A549 (cell line): ENCODE results near the gene CRACR2B. TPM values are rescaled to one million over a fixed set of nuclear protein-coding genes. Genes with fewer than 3 reads are reported as not detected.

Source experiments
- ATAC-seq, 2 experiments: fragments of 200-7000 bp in 1 of 2; fragments of >200 bp in 1 of 2; cut with Nextera tagmentation in 1 of 2; cut with Tn5 transposase in 1 of 2; 3 replicates each; pipeline versions ENCODE4 v1.8.0 to v1.9.1; 2018 to 2020; ENCODE audit warnings: mild to moderate bottlenecking in 1 of 2, moderate library complexity in 1 of 2
- CTCF ChIA-PET: fragments of 300-600 bp; sonication (Branson Sonifier 250); formaldehyde crosslinking; extraction: SDS; loops from one replicate; lab custom pipeline; 2021; ENCODE audit warnings: antibody characterized with exemption, inconsistent platforms; lab: Yijun Ruan, JAX
- POLR2A ChIA-PET: fragments of 350-600 bp; formaldehyde crosslinking; extraction: SDS; loops from one replicate; lab custom pipeline; 2021; ENCODE audit warnings: antibody characterized with exemption, inconsistent platforms; lab: Yijun Ruan, JAX
- DNase-seq, 2 experiments: peaks; one replicate each; pipeline versions ENCODE4 v3.0.0 to v3.0.0-alpha.2; 2011 to 2016; ENCODE audit warnings: low read depth in 1 of 2, low spot score in 1 of 2
- FAIRE-seq: peaks from 2 replicates; lab custom pipeline; 2011; peaks lifted over from hg19 to GRCh38; lab: Jason Lieb, UNC
- H3K27ac ChIP-seq, 2 experiments: fragments of >200 bp; sonication (Bioruptor Twin); formaldehyde crosslinking; 3 replicates each; pipeline ENCODE4 v1.5.1; 2016 to 2017
- H3K4me1 ChIP-seq: fragments of >200 bp; sonication (Bioruptor Twin); formaldehyde crosslinking; 3 replicates; pipeline ENCODE4 v1.6.1; 2016
- H3K4me2 ChIP-seq: fragments of >200 bp; sonication (Bioruptor Twin); formaldehyde crosslinking; 3 replicates; pipeline ENCODE4 v1.6.1; 2016
- H3K4me3 ChIP-seq: fragments of >200 bp; sonication (Bioruptor Twin); formaldehyde crosslinking; 3 replicates; pipeline ENCODE4 v1.5.1; 2016
- H3K9me3 ChIP-seq: fragments of >200 bp; sonication (Bioruptor Twin); formaldehyde crosslinking; 3 replicates; pipeline ENCODE4 v1.6.1; 2016
- BCL3 ChIP-seq: fragments of >200 bp; sonication (Bioruptor Twin); formaldehyde crosslinking; IDR thresholded peaks from 3 replicates; pipeline ENCODE4 v1.6.1; 2016
- CBX8 ChIP-seq: fragments of 200-600 bp; sonication (generic); IDR thresholded peaks from 2 replicates; pipeline ENCODE4 v1.6.1; 2016
- CEBPB ChIP-seq, 2 experiments: fragments of >200 bp in 1 of 2; sonication (Bioruptor Twin) in 1 of 2; formaldehyde crosslinking in 1 of 2; IDR thresholded peaks; 2 replicates each; pipeline ENCODE4 v1.6.1; 2012 to 2016
- EHMT2 ChIP-seq: fragments of 200-600 bp; sonication (generic); IDR thresholded peaks from 2 replicates; pipeline ENCODE4 v1.6.1; 2016; ENCODE audit warnings: antibody characterized with exemption, low read depth, mild to moderate bottlenecking, moderate library complexity
- ELK1 ChIP-seq: fragments of 150-350 bp; IDR thresholded peaks from 2 replicates; pipeline ENCODE4 v1.6.1; 2014; ENCODE audit warnings: low read depth, mild to moderate bottlenecking, low read length
- EP300 ChIP-seq, 2 experiments: fragments of >200 bp; sonication (Bioruptor Twin); formaldehyde crosslinking; IDR thresholded peaks; 2 replicates in 1 of 2; 3 replicates in 1 of 2; pipeline ENCODE4 v1.6.1; 2016 to 2017
- HES2 ChIP-seq: fragments of >200 bp; sonication (Bioruptor Twin); formaldehyde crosslinking; IDR thresholded peaks from 2 replicates; pipeline ENCODE4 v1.6.1; 2016
- HMGXB4 ChIP-seq: fragments of 250-450 bp; sonication (Bioruptor Pico); IDR thresholded peaks from 2 replicates; pipeline ENCODE4 v1.5.0; 2021; ENCODE audit warnings: mild to moderate bottlenecking, moderate library complexity, borderline replicate concordance
- HOXB13 ChIP-seq: fragments of 250-450 bp; sonication (Bioruptor Pico); IDR thresholded peaks from 2 replicates; pipeline ENCODE4 v1.5.0; 2020; ENCODE audit warnings: low read depth, mild to moderate bottlenecking, moderate library complexity
- HOXB5 ChIP-seq: fragments of 250-450 bp; sonication (Bioruptor Pico); IDR thresholded peaks from 2 replicates; pipeline ENCODE4 v1.5.0; 2020; ENCODE audit warnings: mild to moderate bottlenecking, moderate library complexity
- KDM5A ChIP-seq: fragments of 200-600 bp; sonication (generic); IDR thresholded peaks from 2 replicates; pipeline ENCODE4 v1.6.1; 2016; ENCODE audit warnings: antibody characterized with exemption, mild to moderate bottlenecking
- MAFK ChIP-seq: fragments of 450-650 bp; IDR thresholded peaks from 2 replicates; pipeline ENCODE4 v1.6.1; 2014; ENCODE audit not compliant: partially characterized antibody
- MAZ ChIP-seq: fragments of 150-350 bp; IDR thresholded peaks from 2 replicates; pipeline ENCODE4 v1.6.1; 2014; ENCODE audit warnings: antibody characterized with exemption, low read depth, low read length, borderline replicate concordance
- MYC ChIP-seq: IDR thresholded peaks from 2 replicates; pipeline ENCODE4 v1.6.1; 2012; ENCODE audit warnings: mild to moderate bottlenecking, inconsistent platforms, low read length, improper control_type of control experiment, borderline replicate concordance
- NPAS2 ChIP-seq: fragments of 250-450 bp; sonication (Bioruptor Pico); IDR thresholded peaks from 2 replicates; pipeline ENCODE4 v1.8.0; 2022; ENCODE audit warnings: mild to moderate bottlenecking, moderate library complexity, borderline replicate concordance
- NR3C1 ChIP-seq: fragments of >200 bp; sonication (Bioruptor Twin); formaldehyde crosslinking; IDR thresholded peaks from 3 replicates; pipeline ENCODE4 v1.6.1; 2017
- PBX3 ChIP-seq: IDR thresholded peaks from 2 replicates; pipeline ENCODE4 v1.6.1; 2012
- POLR2A ChIP-seq: IDR thresholded peaks from 2 replicates; pipeline ENCODE4 v1.6.1; 2012; ENCODE audit warnings: mild to moderate bottlenecking, low read length
- POLR2AphosphoS2 ChIP-seq: conservative IDR thresholded peaks from 2 replicates; pipeline ENCODE4 v1.6.1; 2012; ENCODE audit warnings: low read length, improper control_type of control experiment, inconsistent platforms
- RAD21 ChIP-seq, 2 experiments: fragments of >200 bp in 1 of 2; sonication (Bioruptor Twin) in 1 of 2; formaldehyde crosslinking in 1 of 2; IDR thresholded peaks in 1 of 2; conservative IDR thresholded peaks in 1 of 2; 2 replicates in 1 of 2; 3 replicates in 1 of 2; pipeline ENCODE4 v1.6.1; 2012 to 2018; ENCODE audit warnings: inconsistent platforms in 1 of 2
- RARB ChIP-seq: fragments of 250-450 bp; sonication (Bioruptor Pico); IDR thresholded peaks from 2 replicates; pipeline ENCODE4 v1.8.0; 2021; ENCODE audit warnings: mild to moderate bottlenecking, moderate library complexity
- SMC3 ChIP-seq: fragments of >200 bp; sonication (Bioruptor Twin); formaldehyde crosslinking; IDR thresholded peaks from 3 replicates; pipeline ENCODE4 v1.6.1; 2018; ENCODE audit warnings: inconsistent platforms
- ZFP36 ChIP-seq: fragments of 450-650 bp; IDR thresholded peaks from 2 replicates; pipeline ENCODE4 v1.6.1; 2014; ENCODE audit warnings: borderline replicate concordance; ENCODE audit not compliant: partially characterized antibody
- ZSCAN20 ChIP-seq: fragments of 250-450 bp; sonication (Bioruptor Pico); IDR thresholded peaks from 2 replicates; pipeline ENCODE4 v1.8.0; 2022; ENCODE audit warnings: mild to moderate bottlenecking, moderate library complexity
- WGBS: methylation state at CpG from one replicate; pipeline ENCODE4 v1.1.6; 2017; ENCODE audit errors: missing lambda C conversion rate; 5-methylcytosine and 5-hydroxymethylcytosine counted together
- polyA plus RNA-seq, 4 experiments: library from polyadenylated mRNA; depleted of rRNA in 3 of 4; stranded (reverse); fragments of >200 nt; fragmentation: RNase III in 1 of 4; extraction: RNeasy Plus Mini Kit Qiagen cat#74134 plus additional on column Dnase treatment in 1 of 4; gene quantifications; 2 replicates in 3 of 4; 3 replicates in 1 of 4; pipeline ENCODE4 v1.2.3, GENCODE V29; 2011 to 2017

The CRACR2B gene
- polyA plus RNA-seq, 2 of the 4 experiments (the other 2 are of a cell fraction), result 1.2 to 3.0 TPM

- ChIA-PET POLR2A (interaction anchor here (1.6 kb wide), 1 partner anchor 9 kb away, joined by 4 read pairs; no protein-coding TSS in a partner anchor), CTCF (interaction anchor here (1.0 to 1.5 kb wide), 2 partner anchors 9 to 15 kb away, joined by 4 to 6 read pairs; no protein-coding TSS in a partner anchor)
- Histone ChIP-seq H3K9me3 (no peaks in the 10 kb centered on the region), H3K4me2 (peak overlapping the region; percentile 87), H3K4me1 (peaks cover 57% of the 10 kb centered on the region), H3K27ac (peak overlapping the region in 1 of 2 experiments; percentile 88; a peak in 3 of 6 replicates), H3K4me3 (no peak overlapping the region)
- DNase-seq (no peak), FAIRE-seq (no peak), ATAC-seq (peak in 1 of 2 experiments; percentile 1; a peak in 1 of 6 replicates)
- TF ChIP-seq EHMT2, result no peak
- no peak for TF ChIP-seq ZSCAN20 (CRISPR knock-in tag)
- 0 out of 2 replicates have a peak, but pooled peaks have one; percentile 53 for TF ChIP-seq POLR2AphosphoS2
- no peak for TF ChIP-seq HOXB5 (CRISPR knock-in tag)
- no peak for TF ChIP-seq HMGXB4 (CRISPR knock-in tag)
- TF ChIP-seq MAZ, result no peak
- TF ChIP-seq EP300 (IDR thresholded peaks at IDR 0.05), result no peak
- TF ChIP-seq NR3C1, result no peak
- TF ChIP-seq HES2, result no peak
- no peak for TF ChIP-seq NPAS2
- TF ChIP-seq MAFK, result no peak
- TF ChIP-seq KDM5A, result no peak
- TF ChIP-seq RAD21 (conservative IDR thresholded peaks at IDR 0.05 in 1 of 2, IDR thresholded peaks at IDR 0.05 in 1 of 2), result no peak
- TF ChIP-seq CEBPB (IDR thresholded peaks at IDR 0.05), result no peak
- no peak for TF ChIP-seq ZFP36
- peak; percentile 19; the same call in 1 of the 2 replicates for TF ChIP-seq PBX3
- TF ChIP-seq RARB (CRISPR knock-in tag), result no peak
- no peak for TF ChIP-seq CBX8
- TF ChIP-seq MYC, result no peak
- no peak for TF ChIP-seq SMC3
- TF ChIP-seq ELK1, result no peak
- no peak for TF ChIP-seq BCL3
- no peak for TF ChIP-seq HOXB13 (CRISPR knock-in tag)
- peak; percentile 26; the same call in 1 of the 2 replicates for TF ChIP-seq POLR2A
- WGBS, result 43% methylated on average over 12 of the region's 12 CpGs
Observed at GRCh38 chr11:825366-826226, 2.1 kb upstream of the CRACR2B start.
